ENCODE data around the gene PSPH. TPM values are rescaled to one million over a fixed set of nuclear protein-coding genes. Genes with fewer than 3 reads are reported as not detected.
"Not testable (repeated sequence)": the region's sequence is repeated elsewhere in the genome, so short reads cannot be mapped to it uniquely, and the experiment has no call there.

The PSPH gene
- total and polyA plus RNA-seq, 5 experiments from 2014 or later = 5.7 to 8.0 (median 6.9) TPM

GRCh38 chr7:56026538-56026937 is 24.7 kb downstream of the PSPH start:
- POLR2A ChIA-PET = no interaction called here
- Mint-ChIP-seq H3K4me3 (no peak overlapping the region), H3K4me1 (peaks cover 0 to 3% (median under 1%) of the 10 kb centered on the region in 4 donors), H3K9me3 (no peaks in the 10 kb centered on the region), H3K36me3 (peaks cover 0 to 15% (median 9%) of the 10 kb centered on the region in 3 donors), H3K27me3 (no peaks in the 10 kb centered on the region), H3K27ac (peak overlapping the region in 1 of 10 donors; percentile 63)
- DNase-seq (no peak), ATAC-seq (no peak)

DNA sequence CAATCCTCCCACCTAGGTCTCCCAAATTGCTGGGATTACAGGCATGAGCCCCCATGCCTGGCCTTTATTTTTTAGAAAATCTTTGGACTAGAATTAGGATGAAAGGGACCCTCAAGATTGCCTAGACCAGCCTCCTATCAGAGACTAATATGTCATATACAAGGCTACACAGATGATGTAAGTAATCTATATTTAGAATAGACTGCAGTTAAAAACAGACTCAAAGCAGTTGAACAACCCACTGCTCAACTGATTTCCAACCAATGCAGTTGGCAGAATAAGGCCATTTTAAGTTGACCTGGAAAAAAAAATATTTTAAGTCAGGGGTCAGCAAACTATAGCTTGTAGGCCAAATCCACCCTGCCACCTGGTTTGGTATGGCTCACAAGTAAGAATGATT is 27.7 kb downstream of the PSPH start:
- no peaks in the 10 kb centered on the region for H3K9me3 Mint-ChIP-seq
- H3K27me3 Mint-ChIP-seq = no peaks in the 10 kb centered on the region
- no peak overlapping the region for H3K27ac Mint-ChIP-seq
- peaks cover 0 to 19% (median 8%) of the 10 kb centered on the region in 3 donors for H3K36me3 Mint-ChIP-seq
- peaks cover 0 to 3% (median 0%) of the 10 kb centered on the region in 4 donors for H3K4me1 Mint-ChIP-seq
- DNase-seq (no peak), ATAC-seq (no peak)
- POLR2A ChIA-PET = no interaction called here
- no peak overlapping the region for H3K4me3 Mint-ChIP-seq

GRCh38 chr7:56019501-56019900 is 31.7 kb downstream of the PSPH start:
- H3K4me3 Mint-ChIP-seq = no peak overlapping the region
- no peak overlapping the region for H3K27ac Mint-ChIP-seq
- H3K36me3 Mint-ChIP-seq = peaks cover 0 to 17% (median 8%) of the 10 kb centered on the region in 3 donors
- no peaks in the 10 kb centered on the region for H3K27me3 Mint-ChIP-seq
- POLR2A ChIA-PET = no interaction called here
- no peaks in the 10 kb centered on the region for H3K4me1 Mint-ChIP-seq
- DNase-seq (no peak), ATAC-seq (no peak)
- H3K9me3 Mint-ChIP-seq = no peaks in the 10 kb centered on the region

DNA sequence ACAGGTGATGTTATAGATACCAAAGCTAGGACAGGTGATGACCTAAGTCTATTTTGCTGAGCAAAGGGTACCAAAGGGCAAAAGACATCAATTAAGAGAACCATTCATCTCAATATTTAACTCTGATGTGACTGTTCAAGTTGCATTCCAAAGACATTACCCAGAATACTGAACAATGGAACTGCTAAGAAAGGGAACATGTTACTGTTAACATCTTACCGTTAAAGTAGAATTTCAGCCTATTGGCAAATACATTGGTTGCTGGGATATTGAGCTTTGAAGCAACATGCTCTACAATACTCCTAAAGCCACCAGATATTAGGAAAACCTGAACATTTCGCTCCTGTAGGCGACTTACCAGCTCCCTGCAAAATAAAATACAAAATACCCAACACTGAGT is 34.2 kb downstream of the PSPH start:
- H3K4me1 Mint-ChIP-seq, H3K4me3 Mint-ChIP-seq, ATAC-seq, H3K9me3 Mint-ChIP-seq, H3K27me3 Mint-ChIP-seq, H3K27ac Mint-ChIP-seq, POLR2A ChIA-PET, DNase-seq: not testable (repeated sequence)
- peaks cover 0 to 21% (median 3%) of the 10 kb centered on the region in 3 donors for H3K36me3 Mint-ChIP-seq

- Mint-ChIP-seq H3K27me3 (no peaks in the 10 kb centered on the region), H3K9me3 (no peaks in the 10 kb centered on the region), H3K27ac (no peak overlapping the region), H3K4me3 (no peak overlapping the region), H3K36me3 (peaks cover 0 to 17% (median 6%) of the 10 kb centered on the region in 3 donors), H3K4me1 (no peaks in the 10 kb centered on the region)
- no peak for DNase-seq
- no peak for ATAC-seq
- POLR2A ChIA-PET = interaction anchor here (0.7 kb wide), 1 partner anchor 13 kb away, joined by 3 read pairs; no protein-coding TSS in a partner anchor
These were observed 41.5 kb downstream of the PSPH start for GRCh38 chr7:56009695-56010094.

- Mint-ChIP-seq H3K36me3 (peaks cover 0 to 12% (median 6%) of the 10 kb centered on the region in 3 donors), H3K9me3 (no peaks in the 10 kb centered on the region), H3K4me3 (no peak overlapping the region), H3K4me1 (no peaks in the 10 kb centered on the region), H3K27me3 (no peaks in the 10 kb centered on the region), H3K27ac (no peak overlapping the region)
- ATAC-seq = no peak
- no peak for DNase-seq
- POLR2A ChIA-PET = interaction anchor here (0.7 kb wide), 1 partner anchor 628 kb away, joined by 3 read pairs; no protein-coding TSS in a partner anchor
These were observed 43.4 kb downstream of the PSPH start for GRCh38 chr7:56007891-56008290.

GRCh38 chr7:56007167-56007652 is 44.0 kb downstream of the PSPH start:
- POLR2A ChIA-PET = no interaction called here
- ATAC-seq = no peak
- no peak overlapping the region for H3K27ac Mint-ChIP-seq

GRCh38 chr7:56003749-56004148 is 47.5 kb downstream of the PSPH start:
- Mint-ChIP-seq H3K36me3 (peaks cover 0 to 17% (median 6%) of the 10 kb centered on the region in 3 donors), H3K4me3 (no peak overlapping the region), H3K27me3 (no peaks in the 10 kb centered on the region), H3K9me3 (no peaks in the 10 kb centered on the region), H3K27ac (no peak overlapping the region), H3K4me1 (peaks cover 0 to 4% (median 0%) of the 10 kb centered on the region in 4 donors)
- POLR2A ChIA-PET = no interaction called here
- ATAC-seq (no peak), DNase-seq (no peak)

More at GRCh38 chr7:56007167-56007652, 44.0 kb downstream of the PSPH start:
- Mint-ChIP-seq H3K27me3 (no peaks in the 10 kb centered on the region), H3K36me3 (peaks cover 0 to 12% (median 6%) of the 10 kb centered on the region in 3 donors), H3K4me1 (no peaks in the 10 kb centered on the region), H3K9me3 (no peaks in the 10 kb centered on the region), H3K4me3 (no peak overlapping the region)
- DNase-seq = no peak

GRCh38 chr7:55996856-55997500 is 54.3 kb downstream of the PSPH start:
- POLR2A ChIA-PET = no interaction called here
- ATAC-seq = no peak
- DNase-seq = no peak
- Mint-ChIP-seq H3K36me3 (peaks cover 0 to 70% (median 20%) of the 10 kb centered on the region in 3 donors), H3K9me3 (no peaks in the 10 kb centered on the region), H3K4me1 (peaks cover 0 to 4% (median 0%) of the 10 kb centered on the region in 4 donors), H3K27ac (peak overlapping the region in 1 of 10 donors; percentile 55), H3K4me3 (no peak overlapping the region), H3K27me3 (no peaks in the 10 kb centered on the region)

DNA sequence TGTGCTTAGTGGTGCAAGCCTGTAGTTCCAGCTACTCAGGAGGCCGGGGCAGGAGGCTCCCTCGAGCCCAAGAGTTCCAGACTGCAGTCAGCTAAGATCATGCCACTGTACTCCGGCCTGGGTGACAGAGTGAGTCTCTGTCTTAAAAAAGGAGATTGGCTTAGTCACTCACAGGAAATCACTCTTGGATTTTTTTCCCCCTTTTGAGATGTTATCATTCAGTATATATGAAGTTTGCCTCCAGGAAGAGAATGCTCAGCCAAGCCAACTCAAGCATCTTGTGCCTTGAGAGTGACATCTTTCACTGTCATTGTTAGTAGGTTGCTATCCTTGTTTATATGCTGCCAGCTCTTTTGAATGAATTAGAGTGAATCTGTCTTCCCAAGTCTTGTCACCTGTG is 58.9 kb downstream of the PSPH start:
- DNase-seq = no peak
- no peaks in the 10 kb centered on the region for H3K4me1 Mint-ChIP-seq
- POLR2A ChIA-PET = no interaction called here
- H3K27ac Mint-ChIP-seq = peak overlapping the region in 1 of 10 donors; percentile 66
- H3K27me3 Mint-ChIP-seq = no peaks in the 10 kb centered on the region
- H3K36me3 Mint-ChIP-seq = peaks cover 0 to 78% (median 16%) of the 10 kb centered on the region in 3 donors
- no peak for ATAC-seq
- H3K9me3 Mint-ChIP-seq = no peaks in the 10 kb centered on the region
- no peak overlapping the region for H3K4me3 Mint-ChIP-seq

GRCh38 chr7:55983537-55983936 is 67.7 kb downstream of the PSPH start:
- DNase-seq = no peak
- no peak overlapping the region for H3K4me3 Mint-ChIP-seq

GRCh38 chr7:55980266-55980665 is 71.0 kb downstream of the PSPH start:
- no peaks in the 10 kb centered on the region for H3K27me3 Mint-ChIP-seq
- H3K4me3 Mint-ChIP-seq = no peak overlapping the region
- POLR2A ChIA-PET = no interaction called here
- peaks cover 0 to 74% (median 27%) of the 10 kb centered on the region in 3 donors for H3K36me3 Mint-ChIP-seq
- DNase-seq (no peak), ATAC-seq (no peak)
- H3K4me1 Mint-ChIP-seq = peaks cover 2 to 15% (median 4%) of the 10 kb centered on the region in 4 donors
- H3K9me3 Mint-ChIP-seq = no peaks in the 10 kb centered on the region
- no peak overlapping the region for H3K27ac Mint-ChIP-seq

More at GRCh38 chr7:55983537-55983936, 67.7 kb downstream of the PSPH start:
- POLR2A ChIA-PET = no interaction called here
- Mint-ChIP-seq H3K27me3 (no peaks in the 10 kb centered on the region), H3K27ac (no peak overlapping the region), H3K9me3 (no peaks in the 10 kb centered on the region), H3K4me1 (peaks cover 0 to 7% (median under 1%) of the 10 kb centered on the region in 4 donors), H3K36me3 (peaks cover 0 to 85% (median 30%) of the 10 kb centered on the region in 3 donors)
- ATAC-seq = no peak

DNA sequence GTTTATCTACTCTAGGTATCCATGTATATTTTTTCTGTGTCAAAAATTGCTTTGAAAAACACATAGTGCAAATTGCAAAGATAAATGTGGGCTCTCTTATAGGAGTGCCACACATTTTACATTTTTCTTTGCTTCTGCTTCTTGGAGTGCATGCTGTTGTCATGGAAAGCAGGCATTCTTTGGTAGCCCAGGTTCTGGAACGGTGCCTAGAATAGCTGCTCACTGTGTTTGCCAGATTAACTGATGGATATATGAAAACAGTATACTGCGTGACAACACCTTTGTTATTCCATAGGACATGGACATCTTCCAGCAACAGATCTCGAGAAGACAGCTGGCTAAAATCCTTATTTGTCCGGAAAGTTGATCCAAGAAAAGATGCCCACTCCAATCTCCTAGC is 73.4 kb downstream of the PSPH start:
- POLR2A ChIA-PET = no interaction called here
- H3K4me3 Mint-ChIP-seq = no peak overlapping the region
- H3K27me3 Mint-ChIP-seq = no peaks in the 10 kb centered on the region
- DNase-seq (no peak), ATAC-seq (no peak)
- H3K4me1 Mint-ChIP-seq = peaks cover 5 to 20% (median 14%) of the 10 kb centered on the region in 4 donors
- peak overlapping the region in 2 of 10 donors; percentile 35 to 81 for H3K27ac Mint-ChIP-seq
- peaks cover 0 to 56% (median 23%) of the 10 kb centered on the region in 3 donors for H3K36me3 Mint-ChIP-seq
- H3K9me3 Mint-ChIP-seq = no peaks in the 10 kb centered on the region

Measured in naive thymus-derived CD8-positive, alpha-beta T cell (primary cell).